Caco-2 (cell line): ENCODE results near the gene BABAM2. TPM values are rescaled to one million over a fixed set of nuclear protein-coding genes. Genes with fewer than 3 reads are reported as not detected.

Source experiments
- BruUV-seq: library from RNA; stranded (reverse); fragments of 400-500 nt; replicated peaks from 2 replicates; lab custom pipeline; 2021; lab: Mats Ljungman, UMichigan
- CTCF ChIA-PET: fragments of 300-600 bp; sonication (Branson Sonifier 250); formaldehyde crosslinking; loops from one replicate; lab custom pipeline; 2022; ENCODE audit warnings: antibody characterized with exemption; lab: Charles Lee
- POLR2A ChIA-PET: fragments of 300-600 bp; sonication (Branson Sonifier 250); formaldehyde crosslinking; loops from one replicate; lab custom pipeline; 2022; ENCODE audit warnings: antibody characterized with exemption; lab: Charles Lee
- DNase-seq, 2 experiments: peaks; one replicate each; pipeline versions ENCODE4 v3.0.0 to v3.0.0-alpha.2; 2020 to 2022
- H3K27me3 ChIP-seq: replicated peaks from 2 replicates; pipeline ENCODE4 v1.6.0; 2011; ENCODE audit warnings: low read length; ENCODE audit not compliant: control insufficient read depth, insufficient read depth
- H3K36me3 ChIP-seq: 2 replicates; pipeline ENCODE4 v1.5.1; 2011; ENCODE audit warnings: low read length; ENCODE audit not compliant: control insufficient read depth, insufficient read depth
- H3K4me1 ChIP-seq: fragments of 250-450 bp; sonication (Bioruptor Pico); 2 replicates; pipeline ENCODE4 v1.5.1; 2020; ENCODE audit warnings: mild to moderate bottlenecking
- H3K4me3 ChIP-seq: 2 replicates; pipeline ENCODE4 v1.5.1; 2011; ENCODE audit warnings: low read depth, mild to moderate bottlenecking, control low read depth, low read length
- H3K9me3 ChIP-seq: fragments of 250-450 bp; sonication (Bioruptor Pico); 2 replicates; pipeline ENCODE4 v1.5.1; 2020; ENCODE audit warnings: mild to moderate bottlenecking, moderate library complexity
- H3K27ac Mint-ChIP-seq: one replicate; pipeline ENCODE4 v1.8.0; 2022; ENCODE audit warnings: mixed read lengths; ENCODE audit not compliant: unreplicated experiment
- H3K27me3 Mint-ChIP-seq: one replicate; pipeline ENCODE4 v1.8.0; 2022; ENCODE audit warnings: mixed read lengths; ENCODE audit not compliant: insufficient read depth, unreplicated experiment
- H3K36me3 Mint-ChIP-seq: one replicate; pipeline ENCODE4 v1.8.0; 2022; ENCODE audit warnings: mild to moderate bottlenecking, mixed read lengths; ENCODE audit not compliant: insufficient read depth, unreplicated experiment
- H3K4me1 Mint-ChIP-seq: one replicate; pipeline ENCODE4 v1.8.0; 2022; ENCODE audit warnings: low read depth, mixed read lengths; ENCODE audit not compliant: unreplicated experiment
- H3K4me3 Mint-ChIP-seq: one replicate; pipeline ENCODE4 v1.8.0; 2022; ENCODE audit warnings: mild to moderate bottlenecking, moderate library complexity, mixed read lengths; ENCODE audit not compliant: unreplicated experiment
- H3K9me3 Mint-ChIP-seq: one replicate; pipeline ENCODE4 v1.8.0; 2022; ENCODE audit warnings: mixed read lengths; ENCODE audit not compliant: unreplicated experiment
- CTCF ChIP-seq, 2 experiments: fragments of 200-600 bp in 1 of 2; IDR thresholded peaks; 1 replicate in 1 of 2; 2 replicates in 1 of 2; pipeline versions ENCODE4 v1.5.1 to v1.8.0; 2011 to 2022; ENCODE audit warnings: antibody characterized with exemption in 1 of 2, control low read depth in 1 of 2, inconsistent platforms in 1 of 2, low read depth in 1 of 2, low read length in 1 of 2, mild to moderate bottlenecking in 1 of 2, moderate library complexity in 1 of 2; ENCODE audit not compliant: insufficient read depth in 1 of 2, severe bottlenecking in 1 of 2, unreplicated experiment in 1 of 2
- intact Hi-C: fragments of 100-400 bp; cut with micrococcal nuclease; formaldehyde crosslinking; loops from one replicate; pipeline ENCODE4 v1.10.0; 2022; ENCODE audit not compliant: unreplicated experiment
- total RNA-seq: library from RNA; stranded (reverse); gene quantifications from 2 replicates; pipeline ENCODE4 v1.2.3, GENCODE V29; 2022

BABAM2 gene
- total RNA-seq, 1 experiment from 2014 or later = 57.3 TPM

DNA sequence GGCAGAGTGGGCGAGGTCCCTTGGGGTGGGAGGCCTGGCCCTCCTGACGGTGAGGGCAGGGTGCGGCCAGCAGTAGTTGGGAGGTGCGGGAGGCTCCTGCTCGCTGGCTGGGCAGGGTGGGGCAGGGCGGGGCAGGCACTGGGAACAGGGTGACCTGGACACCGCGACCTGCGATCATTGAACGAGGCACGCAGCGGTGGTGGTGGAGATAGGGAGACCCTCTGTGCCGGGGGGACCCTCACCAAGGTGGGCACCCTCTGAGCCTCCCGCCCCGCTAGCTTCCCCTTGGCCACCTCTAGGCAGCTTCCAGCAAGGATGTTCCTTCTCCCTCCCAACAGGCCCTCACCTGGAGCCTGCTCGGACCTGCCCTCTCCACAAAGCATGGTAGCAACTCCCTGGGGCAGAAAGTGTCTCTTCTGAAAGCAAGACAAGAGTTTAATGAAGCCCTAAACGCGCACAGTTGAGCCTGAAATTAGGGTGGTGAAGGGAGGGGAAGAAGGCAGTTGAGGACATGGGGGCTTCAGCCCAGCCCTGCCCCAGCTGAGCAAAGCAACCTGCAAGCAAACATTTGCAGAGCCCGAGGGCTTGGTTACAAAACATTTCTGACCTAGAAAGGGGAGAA is 486.8 kb downstream of the BABAM2 start:
- ChIA-PET POLR2A (interaction anchor here (0.6 kb wide), 1 partner anchor 260 kb away, joined by 3 read pairs; no protein-coding TSS in a partner anchor), CTCF (no interaction called here)
- Mint-ChIP-seq H3K36me3 (no peaks in the 10 kb centered on the region), H3K4me3 (no peak overlapping the region), H3K4me1 (no peaks in the 10 kb centered on the region), H3K27me3 (no peaks in the 10 kb centered on the region), H3K9me3 (no peaks in the 10 kb centered on the region), H3K27ac (no peak overlapping the region)
- H3K27me3 ChIP-seq = no peaks in the 10 kb centered on the region
- no peak for DNase-seq
- no peaks in the 10 kb centered on the region for H3K36me3 ChIP-seq
- no peak for TF ChIP-seq CTCF (IDR thresholded peaks at IDR 0.05; ENCODE audit: insufficient read depth in 1 of 2, low read depth in 1 of 2, low read length in 1 of 2, severe bottlenecking in 1 of 2, unreplicated experiment in 1 of 2)
- H3K9me3 ChIP-seq = no peaks in the 10 kb centered on the region
- no TSS peak for BruUV-seq
- intact Hi-C loops = no loop called here
- no peak overlapping the region for H3K4me3 ChIP-seq
- H3K4me1 ChIP-seq = peaks cover 40% of the 10 kb centered on the region

DNA sequence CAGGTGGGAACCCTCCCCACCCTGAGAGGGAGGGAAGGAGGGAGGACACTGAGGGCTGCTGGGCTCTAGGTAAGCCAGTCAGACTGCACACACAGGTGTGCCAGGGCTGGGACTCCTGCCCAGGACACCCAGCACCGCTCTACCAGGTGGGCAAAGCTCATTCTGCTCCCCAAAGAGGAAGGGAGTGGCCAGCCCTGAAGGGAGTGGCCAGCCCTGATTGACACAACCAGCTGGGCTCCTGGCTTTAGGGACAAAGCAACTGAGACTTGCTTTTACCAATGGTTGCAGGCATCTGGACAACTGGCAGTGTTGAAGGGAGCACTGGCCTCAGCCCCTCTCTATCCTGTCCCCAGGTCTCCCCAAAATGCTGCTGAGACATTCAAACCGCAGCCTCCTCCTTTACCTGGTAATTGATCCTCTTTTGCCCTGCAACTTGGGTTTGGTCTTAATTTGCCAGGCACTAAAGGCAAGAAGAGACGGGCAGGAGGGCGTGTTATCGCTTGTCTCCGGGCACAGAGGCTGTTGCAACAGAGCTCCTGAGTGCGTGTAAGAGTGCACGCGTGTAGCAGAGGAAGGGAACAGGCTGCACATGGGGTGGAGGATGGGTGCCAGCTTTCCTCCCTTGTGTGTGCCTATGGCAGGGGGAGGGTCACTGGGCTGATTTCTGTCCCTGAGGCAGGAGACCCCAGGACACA is 487.6 kb downstream of the BABAM2 start:
- H3K4me1 ChIP-seq = peaks cover 48% of the 10 kb centered on the region
- H3K4me3 Mint-ChIP-seq = no peak overlapping the region
- BruUV-seq = no TSS peak
- ChIA-PET CTCF (no interaction called here), POLR2A (interaction anchor here (0.7 kb wide), 1 partner anchor 11 kb away, joined by 3 read pairs; no protein-coding TSS in a partner anchor)
- DNase-seq = no peak
- peaks cover 8% of the 10 kb centered on the region for H3K4me1 Mint-ChIP-seq
- no peaks in the 10 kb centered on the region for H3K9me3 ChIP-seq
- H3K27me3 Mint-ChIP-seq = no peaks in the 10 kb centered on the region
- H3K36me3 Mint-ChIP-seq = no peaks in the 10 kb centered on the region
- no peak for TF ChIP-seq CTCF (IDR thresholded peaks at IDR 0.05; ENCODE audit: insufficient read depth in 1 of 2, low read depth in 1 of 2, low read length in 1 of 2, severe bottlenecking in 1 of 2, unreplicated experiment in 1 of 2)
- H3K4me3 ChIP-seq = no peak overlapping the region
- H3K27me3 ChIP-seq = no peaks in the 10 kb centered on the region
- no peak overlapping the region for H3K27ac Mint-ChIP-seq
- H3K9me3 Mint-ChIP-seq = no peaks in the 10 kb centered on the region
- intact Hi-C loops = no loop called here
- H3K36me3 ChIP-seq = no peaks in the 10 kb centered on the region

DNA sequence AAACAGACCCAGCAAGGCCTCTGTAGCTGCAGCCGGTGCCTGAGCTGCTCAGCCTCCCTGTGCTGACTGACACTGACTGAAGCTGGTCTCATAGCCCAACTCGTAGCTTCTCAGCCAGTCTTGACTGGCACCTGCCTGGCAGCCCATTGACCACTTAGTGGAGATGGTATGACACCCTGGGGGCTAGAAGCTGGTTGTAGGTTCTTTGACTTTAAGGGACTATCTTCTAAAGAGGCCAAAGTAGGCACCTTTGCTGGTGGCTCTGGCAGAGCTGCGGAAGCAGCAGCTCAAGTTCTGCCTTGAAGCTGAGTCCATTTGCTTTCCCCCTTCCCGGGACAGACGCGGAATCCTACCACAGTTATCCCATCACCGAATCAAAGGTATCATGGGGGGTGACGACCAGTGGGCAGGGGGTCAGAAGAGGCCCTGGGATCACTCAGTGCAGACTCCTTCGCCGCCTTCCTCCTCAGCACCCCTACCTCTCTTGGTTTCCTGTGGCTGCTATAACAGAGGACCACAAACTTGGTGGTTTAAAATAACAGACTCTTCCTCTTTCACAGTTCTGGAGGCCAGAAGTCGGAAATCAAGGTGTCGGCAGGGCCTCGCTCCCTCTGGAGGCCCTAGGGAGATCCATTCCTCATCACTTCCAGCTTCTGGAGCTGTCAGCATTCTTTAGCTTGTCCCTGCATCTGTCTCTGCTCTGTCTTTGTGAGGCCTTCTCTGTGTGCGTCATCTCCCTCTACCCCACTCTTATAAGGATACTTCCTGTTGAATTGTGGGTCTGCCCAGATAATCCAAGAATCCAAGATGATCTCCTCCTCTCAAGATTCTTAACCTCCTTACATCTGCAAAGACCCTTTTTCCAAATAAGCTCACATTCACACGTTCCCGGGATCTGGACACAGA is 488.4 kb downstream of the BABAM2 start:
- Histone ChIP-seq H3K4me1 (peaks cover 50% of the 10 kb centered on the region), H3K36me3 (no peaks in the 10 kb centered on the region), H3K4me3 (no peak overlapping the region), H3K9me3 (no peaks in the 10 kb centered on the region), H3K27me3 (no peaks in the 10 kb centered on the region)
- intact Hi-C loops = no loop called here
- H3K9me3 Mint-ChIP-seq = no peaks in the 10 kb centered on the region
- no peak overlapping the region for H3K4me3 Mint-ChIP-seq
- H3K27me3 Mint-ChIP-seq = no peaks in the 10 kb centered on the region
- no peak for TF ChIP-seq CTCF (IDR thresholded peaks at IDR 0.05; ENCODE audit: insufficient read depth in 1 of 2, low read depth in 1 of 2, low read length in 1 of 2, severe bottlenecking in 1 of 2, unreplicated experiment in 1 of 2)
- peaks cover 13% of the 10 kb centered on the region for H3K4me1 Mint-ChIP-seq
- no peaks in the 10 kb centered on the region for H3K36me3 Mint-ChIP-seq
- no peak overlapping the region for H3K27ac Mint-ChIP-seq
- BruUV-seq = no TSS peak
- no peak for DNase-seq
- ChIA-PET CTCF (no interaction called here), POLR2A (interaction anchor here (0.7 kb wide), 1 partner anchor 11 kb away, joined by 3 read pairs; no protein-coding TSS in a partner anchor)
